Central memory CD8-positive, alpha-beta T cell (primary cell): Measurements from ENCODE around the gene CNBD2.
"Not testable (repeated sequence)": the region's sequence is repeated elsewhere in the genome, so short reads cannot be mapped to it uniquely, and the experiment has no call there.

Experiments
- ATAC-seq: fragments of 150-1000 bp; cut with Tn5 transposase; replicated peaks from 2 replicates; pipeline ENCODE4 v1.10.0; 2022; ENCODE audit warnings: mild to moderate bottlenecking, moderate FRiP score, moderate number of reproducible peaks; ENCODE audit not compliant: poor library complexity, severe bottlenecking; ENCODE audit errors: extremely low read depth
- DNase-seq, 2 donors: peaks; one replicate each; pipeline ENCODE4 v3.0.0; 2021; ENCODE audit warnings: low spot score in 2 of 2
- H3K27ac Mint-ChIP-seq: one replicate; pipeline ENCODE4 v1.8.0; 2022; ENCODE audit warnings: low read depth, mild to moderate bottlenecking, moderate library complexity, mixed read lengths
- H3K27me3 Mint-ChIP-seq: one replicate; pipeline ENCODE4 v1.8.0; 2022; ENCODE audit warnings: mixed read lengths
- H3K36me3 Mint-ChIP-seq: one replicate; pipeline ENCODE4 v1.8.0; 2022; ENCODE audit warnings: mild to moderate bottlenecking, moderate library complexity, mixed read lengths; ENCODE audit not compliant: insufficient read depth
- H3K4me1 Mint-ChIP-seq: one replicate; pipeline ENCODE4 v1.8.0; 2022; ENCODE audit warnings: mixed read lengths
- H3K4me3 Mint-ChIP-seq: one replicate; pipeline ENCODE4 v1.8.0; 2022; ENCODE audit warnings: mild to moderate bottlenecking, moderate library complexity, mixed read lengths
- H3K9me3 Mint-ChIP-seq: one replicate; pipeline ENCODE4 v1.8.0; 2022; ENCODE audit warnings: mixed read lengths

CNBD2 gene

DNA sequence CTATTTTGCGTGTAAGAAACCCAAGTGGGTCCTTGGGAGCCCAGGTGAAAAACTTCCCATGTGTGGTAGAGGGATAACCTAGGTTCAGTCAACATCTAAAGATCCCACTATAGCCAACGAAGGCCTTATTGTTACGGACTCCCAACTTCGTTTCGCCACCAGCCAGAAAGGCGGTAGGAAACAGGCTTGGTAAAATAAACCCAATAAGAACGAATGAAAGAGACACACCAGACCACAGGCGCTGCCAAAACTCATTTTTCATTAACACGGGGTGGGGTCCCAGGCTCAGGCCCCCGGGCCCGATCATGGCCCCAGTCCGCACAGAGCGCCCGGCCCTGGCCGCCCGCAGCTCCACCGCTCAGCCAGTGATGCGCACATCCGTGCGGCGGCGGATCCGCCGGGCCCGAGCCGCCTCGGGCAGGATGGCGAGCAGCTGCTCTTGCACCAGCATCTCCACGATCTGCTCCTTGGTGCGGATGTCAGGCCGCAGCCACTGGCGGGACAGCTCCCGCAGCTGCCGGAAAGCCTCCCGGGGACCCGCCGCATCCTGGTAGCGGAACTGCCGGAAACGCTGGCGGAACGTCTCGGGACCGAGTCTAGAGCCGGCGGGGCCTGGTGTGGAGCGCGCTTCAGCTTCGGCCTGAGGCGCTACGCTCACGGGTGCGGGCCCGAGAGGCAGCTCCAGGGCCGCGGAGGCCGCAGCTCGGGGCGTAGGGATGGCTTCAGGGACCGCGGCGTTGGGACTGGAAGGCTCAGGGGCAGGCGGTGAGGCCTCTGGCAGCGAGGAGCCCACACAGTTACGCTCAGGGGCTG, 14.8 kb upstream of the CNBD2 start:
- H3K9me3 Mint-ChIP-seq = no peaks in the 10 kb centered on the region
- ATAC-seq = peak; percentile 34
- DNase-seq = peak; percentile 57 to 68
- peak overlapping the region; percentile 97 for H3K4me3 Mint-ChIP-seq
- H3K4me1 Mint-ChIP-seq = peaks cover 18% of the 10 kb centered on the region
- peaks cover 23% of the 10 kb centered on the region for H3K36me3 Mint-ChIP-seq
- H3K27me3 Mint-ChIP-seq = no peaks in the 10 kb centered on the region
- H3K27ac Mint-ChIP-seq = peak overlapping the region; percentile 100

GRCh38 chr20:35954200-35954906, 14.0 kb upstream of the CNBD2 start, which contains the start of gene SCAND1:
SCAND1 (minus strand) TSS chr20:35954502; CDS start chr20:35954284, 218 bp downstream.
- Mint-ChIP-seq H3K27ac (peak within 1 kb of the TSS; percentile 100), H3K4me1 (peaks cover 18% of the 10 kb centered on the region), H3K4me3 (peak within 1 kb of the TSS; percentile 97), H3K9me3 (no peaks in the 10 kb centered on the region), H3K36me3 (peaks cover 21% of the 10 kb centered on the region), H3K27me3 (no peaks in the 10 kb centered on the region)
- DNase-seq = peak; percentile 93 to 96
- ATAC-seq = peak; percentile 84

DNA sequence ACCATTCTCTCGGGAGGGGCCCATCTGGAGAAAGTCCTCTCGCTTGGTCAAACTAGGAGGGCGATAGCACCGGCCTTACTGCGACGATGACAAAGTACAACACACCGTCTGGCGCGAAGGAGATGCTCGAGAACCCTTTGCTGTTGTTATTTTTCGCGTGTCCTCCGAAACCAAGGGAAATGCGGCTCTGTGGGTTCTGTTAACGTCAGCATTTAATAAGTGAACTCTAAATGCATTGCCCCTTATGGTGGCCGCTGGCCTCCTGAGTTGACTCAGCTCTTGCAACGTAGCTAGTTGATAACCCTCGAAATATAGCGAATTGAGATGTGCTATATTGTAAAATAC, 13.5 kb upstream of the CNBD2 start:
- peak overlapping the region; percentile 100 for H3K27ac Mint-ChIP-seq
- DNase-seq (peak; percentile 47 to 66), ATAC-seq (peak; percentile 35)
- no peaks in the 10 kb centered on the region for H3K9me3 Mint-ChIP-seq
- no peaks in the 10 kb centered on the region for H3K27me3 Mint-ChIP-seq
- H3K36me3 Mint-ChIP-seq = peaks cover 18% of the 10 kb centered on the region
- H3K4me1 Mint-ChIP-seq = peaks cover 18% of the 10 kb centered on the region
- peak overlapping the region; percentile 97 for H3K4me3 Mint-ChIP-seq

GRCh38 chr20:35956616-35957015, 11.8 kb upstream of the CNBD2 start:
- no peak for ATAC-seq
- H3K4me1 Mint-ChIP-seq = peaks cover 18% of the 10 kb centered on the region
- DNase-seq = no peak
- H3K27ac Mint-ChIP-seq = no peak overlapping the region
- H3K36me3 Mint-ChIP-seq = peaks cover 18% of the 10 kb centered on the region
- no peaks in the 10 kb centered on the region for H3K27me3 Mint-ChIP-seq
- no peaks in the 10 kb centered on the region for H3K9me3 Mint-ChIP-seq
- no peak overlapping the region for H3K4me3 Mint-ChIP-seq

DNA sequence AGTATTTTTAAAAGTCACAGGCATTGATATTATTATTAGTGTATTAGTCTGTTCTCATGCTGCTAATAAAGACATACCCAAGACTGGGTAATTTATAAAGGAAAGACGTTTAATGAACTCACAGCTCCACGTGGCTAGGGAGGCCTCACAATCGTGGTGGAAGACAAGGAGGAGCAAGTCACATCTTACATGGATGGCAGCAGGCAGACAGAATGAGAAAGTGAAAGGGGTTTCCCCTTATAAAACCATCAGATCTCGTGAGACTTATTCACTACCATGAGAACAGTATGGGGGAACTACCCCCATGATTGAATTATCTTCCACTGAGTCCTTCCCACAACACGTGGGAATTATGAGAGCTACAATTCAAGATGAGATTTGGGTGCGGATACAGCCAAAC, 9.1 kb upstream of the CNBD2 start:
- not testable (repeated sequence) for ATAC-seq, H3K27me3 Mint-ChIP-seq, DNase-seq, H3K9me3 Mint-ChIP-seq, H3K4me3 Mint-ChIP-seq, H3K27ac Mint-ChIP-seq, H3K36me3 Mint-ChIP-seq
- peaks cover 10% of the 10 kb centered on the region for H3K4me1 Mint-ChIP-seq

GRCh38 chr20:35963878-35964277, 4.5 kb upstream of the CNBD2 start:
- H3K4me1 Mint-ChIP-seq = no peaks in the 10 kb centered on the region
- no peak overlapping the region for H3K27ac Mint-ChIP-seq
- DNase-seq = no peak
- H3K4me3 Mint-ChIP-seq = no peak overlapping the region
- ATAC-seq = no peak
- no peaks in the 10 kb centered on the region for H3K9me3 Mint-ChIP-seq
- H3K27me3 Mint-ChIP-seq = no peaks in the 10 kb centered on the region
- H3K36me3 Mint-ChIP-seq = no peaks in the 10 kb centered on the region

DNA sequence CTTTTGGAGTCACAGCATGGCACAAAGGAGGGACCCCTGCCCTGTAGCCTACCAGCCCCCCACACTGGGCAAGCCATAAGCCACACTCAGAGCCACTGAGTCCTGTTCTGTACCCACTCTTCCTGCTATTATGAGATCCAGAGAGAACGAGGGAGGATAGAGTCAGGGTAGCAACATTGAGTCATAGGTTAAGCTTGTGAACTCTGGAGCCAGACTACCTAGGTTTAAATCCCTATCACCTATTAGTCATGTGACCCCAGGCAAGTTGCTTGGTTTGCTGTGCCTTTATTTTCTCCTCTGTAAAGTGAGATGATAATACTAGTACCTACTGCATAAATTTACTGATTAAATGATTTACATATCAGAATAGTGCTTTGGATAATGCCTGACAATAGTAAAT, 540 bp downstream of the CNBD2 start:
- ATAC-seq (no peak), DNase-seq (no peak)
- Mint-ChIP-seq H3K36me3 (no peaks in the 10 kb centered on the region), H3K4me3 (no peak overlapping the region), H3K9me3 (no peaks in the 10 kb centered on the region), H3K27ac (no peak overlapping the region), H3K27me3 (no peaks in the 10 kb centered on the region), H3K4me1 (no peaks in the 10 kb centered on the region)

- ATAC-seq (no peak), DNase-seq (no peak)
- no peaks in the 10 kb centered on the region for H3K4me1 Mint-ChIP-seq
- H3K9me3 Mint-ChIP-seq = no peaks in the 10 kb centered on the region
- no peak overlapping the region for H3K27ac Mint-ChIP-seq
- no peaks in the 10 kb centered on the region for H3K36me3 Mint-ChIP-seq
- no peaks in the 10 kb centered on the region for H3K27me3 Mint-ChIP-seq
- H3K4me3 Mint-ChIP-seq = no peak overlapping the region
Observed at GRCh38 chr20:35971981-35972380, 3.6 kb downstream of the CNBD2 start.

- no peaks in the 10 kb centered on the region for H3K9me3 Mint-ChIP-seq
- ATAC-seq (no peak), DNase-seq (no peak)
- no peaks in the 10 kb centered on the region for H3K27me3 Mint-ChIP-seq
- no peaks in the 10 kb centered on the region for H3K36me3 Mint-ChIP-seq
- no peak overlapping the region for H3K4me3 Mint-ChIP-seq
- no peaks in the 10 kb centered on the region for H3K4me1 Mint-ChIP-seq
- no peak overlapping the region for H3K27ac Mint-ChIP-seq
Observed at GRCh38 chr20:35972462-35972861, 4.1 kb downstream of the CNBD2 start.

DNA sequence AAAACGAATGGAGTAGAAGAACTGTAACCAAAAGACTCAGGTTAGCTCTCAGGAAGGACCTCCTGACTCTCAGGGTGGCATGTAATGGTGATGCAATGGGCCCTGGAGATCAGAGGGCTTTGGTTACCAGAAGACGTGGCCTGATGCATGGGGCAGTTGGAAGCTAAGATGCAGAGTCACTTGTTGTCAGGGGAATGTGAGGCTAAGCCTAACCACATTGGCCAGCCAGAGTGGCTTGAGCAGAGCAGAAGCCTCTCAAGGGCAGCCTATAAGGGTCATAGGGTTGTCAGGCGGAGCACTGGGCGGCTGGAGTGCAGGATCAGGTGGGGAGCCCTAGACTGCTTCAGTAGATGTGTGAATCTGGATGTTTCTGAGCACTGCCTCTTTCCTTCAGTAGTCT, 5.9 kb downstream of the CNBD2 start:
- Mint-ChIP-seq H3K27me3 (no peaks in the 10 kb centered on the region), H3K9me3 (no peaks in the 10 kb centered on the region), H3K4me1 (no peaks in the 10 kb centered on the region), H3K4me3 (no peak overlapping the region), H3K27ac (no peak overlapping the region), H3K36me3 (no peaks in the 10 kb centered on the region)
- DNase-seq = no peak
- no peak for ATAC-seq

DNA sequence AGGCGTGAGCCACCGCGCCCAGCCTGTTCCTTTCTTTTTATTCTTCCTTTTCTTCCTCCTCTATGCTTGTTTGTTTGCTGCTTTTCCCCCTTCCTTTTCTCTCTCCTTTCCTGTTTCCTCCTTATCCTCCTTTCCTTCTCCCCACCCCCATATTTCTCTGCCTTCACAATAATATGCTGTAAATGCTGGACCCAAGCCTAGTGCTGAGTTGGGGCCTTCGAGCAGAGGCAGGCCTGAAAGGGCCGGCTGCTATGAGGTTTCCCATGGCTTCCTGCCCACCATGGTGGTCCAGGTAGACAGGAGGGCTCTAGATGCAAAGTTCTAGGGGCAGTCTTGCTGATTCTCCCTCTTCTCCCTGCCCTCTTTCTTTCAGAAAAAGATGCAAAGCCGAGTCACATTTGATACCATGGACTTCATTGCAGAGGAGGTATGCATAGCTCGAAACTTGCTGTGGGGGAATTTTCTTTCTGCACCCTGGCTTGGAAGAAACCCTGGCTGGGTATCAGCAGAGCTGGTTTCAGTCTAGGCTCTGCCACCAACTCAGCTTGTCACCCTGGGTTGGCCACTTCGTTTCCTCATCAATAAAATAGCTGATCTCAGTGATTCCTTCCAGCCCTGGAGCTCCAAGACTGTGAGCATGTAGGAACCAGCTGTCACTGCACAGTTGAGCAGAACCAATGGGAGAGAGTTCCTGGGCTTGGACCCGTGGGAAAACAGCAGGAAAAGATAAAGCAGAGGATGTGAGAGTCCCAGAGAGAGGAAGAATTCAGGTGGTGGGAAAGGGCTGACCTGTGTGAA, 7.4 kb downstream of the CNBD2 start:
- no peaks in the 10 kb centered on the region for H3K4me1 Mint-ChIP-seq
- no peak overlapping the region for H3K27ac Mint-ChIP-seq

DNA sequence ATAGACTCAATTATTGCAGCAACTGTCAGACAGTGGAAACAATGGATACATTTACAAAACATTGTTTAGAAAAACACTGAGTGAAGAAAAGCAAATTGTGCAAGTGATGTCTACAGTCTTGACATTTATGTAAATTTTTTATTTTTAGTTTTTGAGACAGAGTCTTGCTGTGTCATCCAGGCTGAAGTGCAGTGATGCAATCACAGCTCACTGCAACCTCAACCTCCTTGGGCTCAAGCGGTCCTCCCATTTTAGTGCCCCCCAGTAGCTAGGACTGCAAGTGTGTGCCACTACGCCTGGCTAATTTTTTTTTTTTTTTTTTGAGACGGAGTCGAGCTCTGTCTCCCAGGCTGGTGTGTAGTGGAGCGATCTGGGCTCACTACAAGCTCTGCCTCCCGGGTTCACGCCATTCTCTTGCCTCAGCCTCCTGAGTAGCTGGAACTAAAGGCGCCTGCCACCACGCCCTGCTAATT, 9.7 kb downstream of the CNBD2 start:
- ATAC-seq (no peak), DNase-seq (no peak)
- H3K36me3 Mint-ChIP-seq = no peaks in the 10 kb centered on the region
- H3K9me3 Mint-ChIP-seq = no peaks in the 10 kb centered on the region
- no peaks in the 10 kb centered on the region for H3K4me1 Mint-ChIP-seq
- no peak overlapping the region for H3K27ac Mint-ChIP-seq
- H3K27me3 Mint-ChIP-seq = peaks cover 10% of the 10 kb centered on the region
- H3K4me3 Mint-ChIP-seq = no peak overlapping the region

More for the DNA sequence above, 7.4 kb downstream of the CNBD2 start:
- H3K9me3 Mint-ChIP-seq = no peaks in the 10 kb centered on the region
- H3K36me3 Mint-ChIP-seq = no peaks in the 10 kb centered on the region
- H3K27me3 Mint-ChIP-seq = no peaks in the 10 kb centered on the region
- DNase-seq (no peak), ATAC-seq (no peak)
- H3K4me3 Mint-ChIP-seq = no peak overlapping the region
